Loucy (cell line): ENCODE data around the gene IVNS1ABP.

Experiments used
- EZH2phosphoT487 ChIP-seq: fragments of 200-600 bp; IDR thresholded peaks from 2 replicates; pipeline ENCODE4 v1.6.1; 2018; ENCODE audit warnings: antibody characterized with exemption, mild to moderate bottlenecking, moderate library complexity, borderline replicate concordance
- TF ChIP-seq, protein P1 (sequence below): fragments of 200-600 bp; sonication (generic); conservative IDR thresholded peaks from 2 replicates; pipeline ENCODE4 v1.5.1; 2014; ENCODE audit warnings: mild to moderate bottlenecking, antibody characterized with exemption, low read length

DNA sequence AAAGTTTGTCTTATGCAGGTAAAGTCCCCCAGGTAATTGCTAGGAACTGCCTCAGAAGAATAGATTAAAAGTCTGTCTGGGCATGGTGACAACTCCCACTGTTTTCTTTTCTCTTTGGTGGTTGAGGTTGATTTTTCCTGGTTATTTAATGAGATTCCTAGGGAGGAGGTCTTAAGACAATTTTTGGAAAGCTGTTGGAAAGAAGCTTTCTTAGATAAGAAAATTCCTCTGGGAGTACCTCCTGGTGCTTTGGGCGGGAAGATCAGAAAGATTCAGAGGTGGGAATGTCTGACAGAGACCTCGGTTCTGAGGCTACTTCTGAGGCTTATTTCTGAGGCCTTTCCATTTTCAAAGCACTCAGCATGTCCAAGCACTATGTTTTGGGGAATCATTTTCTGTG, 25.0 kb upstream of the IVNS1ABP start:
- TF ChIP-seq EZH2phosphoT487 = no peak
- TF ChIP-seq, protein P1, sequence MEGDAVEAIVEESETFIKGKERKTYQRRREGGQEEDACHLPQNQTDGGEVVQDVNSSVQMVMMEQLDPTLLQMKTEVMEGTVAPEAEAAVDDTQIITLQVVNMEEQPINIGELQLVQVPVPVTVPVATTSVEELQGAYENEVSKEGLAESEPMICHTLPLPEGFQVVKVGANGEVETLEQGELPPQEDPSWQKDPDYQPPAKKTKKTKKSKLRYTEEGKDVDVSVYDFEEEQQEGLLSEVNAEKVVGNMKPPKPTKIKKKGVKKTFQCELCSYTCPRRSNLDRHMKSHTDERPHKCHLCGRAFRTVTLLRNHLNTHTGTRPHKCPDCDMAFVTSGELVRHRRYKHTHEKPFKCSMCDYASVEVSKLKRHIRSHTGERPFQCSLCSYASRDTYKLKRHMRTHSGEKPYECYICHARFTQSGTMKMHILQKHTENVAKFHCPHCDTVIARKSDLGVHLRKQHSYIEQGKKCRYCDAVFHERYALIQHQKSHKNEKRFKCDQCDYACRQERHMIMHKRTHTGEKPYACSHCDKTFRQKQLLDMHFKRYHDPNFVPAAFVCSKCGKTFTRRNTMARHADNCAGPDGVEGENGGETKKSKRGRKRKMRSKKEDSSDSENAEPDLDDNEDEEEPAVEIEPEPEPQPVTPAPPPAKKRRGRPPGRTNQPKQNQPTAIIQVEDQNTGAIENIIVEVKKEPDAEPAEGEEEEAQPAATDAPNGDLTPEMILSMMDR = no peak
